GM18508 (cell line): ENCODE results near the gene ABCC11.

ENCODE experiments used
- ATAC-seq: cut with Tn5 transposase; IDR thresholded peaks from one replicate; pipeline ENCODE4 v1.9.1; 2021; ENCODE audit warnings: moderate number of reproducible peaks; ENCODE audit not compliant: insufficient read depth, unreplicated experiment

The ABCC11 gene

DNA sequence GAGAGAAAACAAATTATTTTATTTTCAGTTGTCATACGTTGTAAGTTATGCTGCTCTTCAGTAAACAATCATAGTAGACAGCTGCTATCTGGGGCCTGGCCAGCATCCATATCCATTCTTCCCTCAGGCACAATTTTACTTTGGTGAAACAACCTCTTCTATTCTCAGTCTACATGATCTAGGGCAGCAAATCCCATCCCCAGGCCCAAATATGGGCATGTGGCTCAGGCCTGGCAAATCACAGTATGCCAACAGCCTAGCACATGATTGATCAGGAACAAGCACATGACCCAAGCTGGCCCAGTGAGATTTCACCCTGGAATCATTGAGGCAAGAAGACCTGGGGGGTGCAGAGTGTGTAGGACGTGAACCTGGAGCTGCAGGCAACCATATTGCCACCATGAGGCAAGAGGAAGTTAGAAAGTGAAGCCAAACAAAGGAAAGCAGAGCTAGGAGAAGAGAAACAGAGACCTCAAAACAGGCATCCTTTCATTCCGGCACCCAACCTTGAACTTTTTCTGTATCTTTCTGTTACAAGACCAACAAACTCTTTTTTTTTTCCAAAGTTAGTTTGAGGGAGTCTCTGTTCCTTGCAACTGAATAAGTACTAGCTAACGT lies 81.3 kb downstream of the ABCC11 start:
- no peak for ATAC-seq

DNA sequence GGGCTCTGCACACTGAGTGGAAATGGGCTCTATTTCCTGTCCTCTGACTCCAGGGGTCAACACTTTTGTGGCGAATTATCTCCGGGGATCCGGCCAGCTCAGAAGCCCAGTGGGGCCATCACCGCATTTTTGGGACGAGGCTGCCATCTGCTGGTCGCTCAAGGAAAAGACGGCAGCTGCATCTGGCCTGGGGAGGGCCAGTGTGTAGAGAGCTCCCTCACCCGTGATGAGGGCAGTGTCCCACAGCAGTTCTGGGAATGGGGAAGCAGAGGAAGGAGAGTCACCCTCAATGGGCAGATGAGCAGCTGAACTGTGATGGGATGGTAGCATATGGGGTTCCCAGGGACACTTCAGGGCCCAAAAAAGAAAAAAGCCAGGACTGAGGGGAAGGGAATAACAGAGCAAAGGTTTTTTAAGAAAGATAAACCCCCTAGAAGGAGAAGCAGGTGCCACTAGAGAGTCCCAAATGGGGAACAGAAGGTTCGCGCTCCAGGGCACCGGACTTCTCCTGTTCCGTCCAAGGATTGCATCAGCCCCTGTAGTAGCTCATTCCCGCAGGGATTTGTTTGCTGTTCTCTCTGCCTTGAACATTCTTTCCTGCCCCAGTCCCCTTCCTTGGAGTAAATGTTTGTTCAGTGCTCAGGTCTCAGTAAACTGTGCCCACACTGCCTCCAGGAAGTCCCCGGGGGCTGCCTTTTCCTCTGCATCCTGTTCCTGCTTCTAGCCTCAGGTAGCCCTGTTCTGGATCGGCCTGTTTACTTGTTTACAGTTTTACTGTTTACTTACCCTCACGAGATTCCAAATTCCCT lies 82.2 kb downstream of the ABCC11 start:
- no peak for ATAC-seq

- ATAC-seq: no peak
These were observed 84.4 kb downstream of the ABCC11 start for GRCh38 chr16:48162839-48163410.

DNA sequence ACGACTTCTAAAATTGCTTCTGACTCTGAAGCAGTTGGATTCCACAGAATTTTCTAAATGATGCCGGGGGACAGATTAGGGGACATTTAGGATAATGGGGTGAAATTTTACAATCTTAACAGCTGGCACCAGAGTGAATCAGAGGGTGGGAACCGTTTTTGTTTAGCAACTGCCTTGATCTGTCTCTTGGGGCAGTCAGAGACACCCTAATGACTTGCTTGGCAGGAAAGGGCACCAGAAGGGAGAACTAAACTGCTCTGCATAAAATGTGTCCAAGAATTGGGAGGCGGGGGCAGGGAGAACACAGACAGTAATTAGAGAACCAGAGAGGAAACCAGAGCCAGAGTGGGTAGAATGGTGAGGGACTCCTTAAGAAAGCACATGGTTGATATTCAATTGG lies 85.4 kb downstream of the ABCC11 start:
- no peak for ATAC-seq

DNA sequence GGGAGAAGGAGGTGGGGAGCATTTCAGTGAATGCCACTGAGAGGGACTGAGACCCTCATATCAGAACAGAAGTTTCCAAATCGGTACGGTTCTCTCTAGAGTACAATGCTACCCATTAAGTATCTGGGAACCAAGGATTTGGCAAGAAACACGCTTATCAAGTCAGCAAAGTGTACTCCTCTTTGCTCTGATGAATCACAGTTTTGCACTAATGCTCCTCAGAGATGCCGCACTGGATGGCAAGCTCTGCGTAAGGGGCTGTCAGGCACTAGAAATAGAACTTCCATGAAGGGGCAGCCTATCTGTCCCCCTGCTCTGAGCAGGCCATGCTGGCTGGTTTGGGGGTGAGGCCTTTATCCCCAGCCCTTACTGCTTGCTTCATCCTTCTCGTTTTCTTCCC lies 86.8 kb downstream of the ABCC11 start:
- ATAC-seq: no peak

- ATAC-seq: peak; percentile 74
These were observed 89.0 kb downstream of the ABCC11 start for GRCh38 chr16:48158296-48158695.

DNA sequence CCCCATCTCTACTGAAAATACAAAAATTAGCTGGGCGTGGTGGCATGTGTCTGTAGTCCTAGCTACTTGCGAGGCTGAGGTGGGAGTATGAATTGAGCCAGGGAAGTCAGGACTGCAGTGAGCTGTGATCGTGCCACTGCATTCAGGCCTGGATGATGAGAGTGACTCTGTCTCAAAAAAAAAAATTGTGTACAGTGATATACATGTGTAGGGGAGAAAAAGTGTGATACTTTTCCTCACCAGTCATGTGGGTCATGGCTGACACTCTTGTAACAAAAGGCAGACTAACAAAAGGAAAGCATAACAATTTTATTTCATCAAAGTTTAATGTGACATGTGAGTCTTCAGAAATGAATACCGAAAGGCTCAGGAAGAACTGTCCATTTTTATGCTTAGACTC lies 89.5 kb downstream of the ABCC11 start:
- ATAC-seq: no peak

DNA sequence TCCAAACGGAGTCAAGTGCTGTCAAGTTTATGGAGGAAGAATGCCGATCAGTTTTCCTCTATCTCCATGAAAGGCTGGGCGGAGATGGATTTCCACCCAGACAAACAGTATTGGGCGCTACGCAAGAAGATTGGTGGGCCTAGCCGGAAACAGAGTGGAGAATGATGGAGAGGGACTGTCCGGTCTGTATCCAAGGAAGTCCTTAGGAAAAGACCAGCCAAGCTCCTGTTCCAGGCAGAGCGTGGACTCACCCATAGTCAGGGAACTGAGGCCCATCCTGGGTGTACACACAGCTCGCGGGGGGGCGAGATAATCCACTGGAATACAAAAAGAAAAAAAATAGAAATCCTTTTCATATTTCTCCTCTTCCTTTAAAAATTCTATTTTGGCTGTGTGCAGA lies 90.0 kb downstream of the ABCC11 start:
- ATAC-seq: no peak

- no peak for ATAC-seq
These were observed 90.5 kb downstream of the ABCC11 start for GRCh38 chr16:48156790-48157209.

DNA sequence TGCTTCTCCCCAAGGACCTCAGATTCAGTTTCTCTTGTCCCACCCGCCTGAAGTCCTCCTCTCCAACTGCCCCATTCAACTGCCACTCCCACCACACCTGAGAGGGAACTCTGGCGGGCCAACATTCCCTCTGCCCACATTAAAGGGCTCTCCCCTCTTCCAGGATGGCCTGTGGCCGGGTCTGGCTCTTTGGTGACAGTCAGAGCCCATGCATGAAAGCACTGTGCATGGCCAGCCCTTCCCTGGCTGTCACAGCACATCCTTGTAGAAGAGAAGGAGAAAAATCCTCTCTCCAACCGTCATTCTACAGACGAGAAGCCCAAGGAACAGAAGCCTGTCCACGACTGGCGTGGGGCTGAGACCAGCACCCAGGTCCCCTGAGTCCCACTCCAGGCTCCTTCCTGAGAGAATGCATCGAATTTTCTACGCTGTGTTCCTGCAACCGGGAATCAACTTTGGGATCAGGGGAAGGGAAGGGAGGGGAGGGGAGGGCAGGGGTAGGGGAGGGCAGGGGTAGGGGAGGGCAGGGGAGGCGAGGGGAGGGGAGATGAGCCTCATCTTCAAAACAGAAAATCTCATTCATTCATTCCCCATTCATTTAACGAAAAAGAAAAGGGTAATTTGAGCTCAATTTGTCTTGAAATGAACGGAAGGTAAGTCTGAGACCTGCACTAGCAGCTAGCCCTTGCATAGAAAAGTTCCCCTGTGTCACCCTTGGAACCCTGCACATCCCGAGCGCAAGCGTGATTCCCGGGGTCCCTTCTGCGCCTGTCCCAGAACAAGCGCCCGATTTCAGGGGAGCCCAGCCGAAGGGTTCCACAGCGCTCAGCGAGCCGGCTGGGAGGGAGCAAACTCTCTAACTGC lies 91.2 kb downstream of the ABCC11 start, which contains the start of gene ABCC12:
TSS of gene ABCC12 (minus strand) at position 68 of the 864 bp plus-strand sequence. CDS start 9,569 bp downstream, outside the sequence.
- ATAC-seq: no peak

DNA sequence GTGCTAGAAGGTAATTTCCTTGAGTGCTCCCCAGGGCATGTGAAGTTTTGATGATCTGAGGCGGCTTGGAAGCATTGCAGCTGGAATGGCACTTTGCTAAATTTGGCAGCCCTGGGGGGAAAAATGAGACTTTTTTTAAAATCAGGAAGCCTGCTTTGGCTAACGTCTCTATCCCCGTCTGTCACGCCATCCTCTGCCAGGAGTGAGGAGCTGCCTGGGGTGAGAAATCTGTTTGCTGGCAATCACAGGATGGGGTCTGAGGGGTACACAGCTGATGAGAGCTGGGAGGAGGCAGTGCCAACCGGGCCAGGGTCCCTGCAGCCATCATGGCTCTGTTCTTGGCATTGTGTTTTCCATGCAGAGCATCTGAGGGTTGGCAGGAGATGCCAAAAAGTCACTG lies 93.6 kb downstream of the ABCC11 start:
- ATAC-seq: no peak

DNA sequence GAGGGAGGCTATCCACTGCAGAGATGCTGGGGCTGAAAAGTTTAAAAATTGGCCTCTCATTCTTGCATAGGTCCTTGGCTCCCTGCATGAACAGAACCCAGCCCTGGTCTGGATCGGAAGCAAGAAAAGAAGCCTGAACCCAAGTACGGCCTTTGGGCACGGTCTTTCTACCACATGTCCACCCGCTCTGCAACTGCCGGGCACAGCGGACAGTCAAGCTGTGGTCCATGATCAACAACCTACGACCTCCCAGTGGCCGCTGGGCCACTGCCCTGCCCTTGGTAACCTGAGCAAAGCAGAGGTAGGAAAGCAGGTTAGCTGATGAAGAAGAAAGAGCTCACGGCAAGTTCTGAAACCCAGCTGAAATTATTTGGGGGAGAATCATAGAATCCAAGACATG lies 95.1 kb downstream of the ABCC11 start:
- ATAC-seq: no peak

DNA sequence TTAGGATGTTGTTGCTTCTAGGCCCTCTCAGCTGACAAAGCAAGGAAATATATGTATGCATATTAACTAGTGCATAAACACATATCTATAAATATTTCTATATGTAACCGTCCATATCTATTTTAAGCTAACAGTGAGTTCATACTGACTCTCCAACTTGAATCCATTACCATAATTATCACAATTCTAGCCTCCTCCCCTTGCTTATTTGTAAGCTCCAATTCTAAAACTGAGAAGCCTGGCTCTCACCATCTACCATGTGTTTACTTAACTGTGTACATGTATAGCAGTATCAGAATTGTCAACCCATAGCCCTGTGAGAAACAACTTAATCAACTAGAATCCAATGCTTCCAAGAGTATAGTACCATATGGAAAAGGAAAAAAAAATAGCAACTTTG lies 96.6 kb downstream of the ABCC11 start:
- no peak for ATAC-seq

- ATAC-seq: no peak
These were observed 100.6 kb downstream of the ABCC11 start for GRCh38 chr16:48146710-48147109.

DNA sequence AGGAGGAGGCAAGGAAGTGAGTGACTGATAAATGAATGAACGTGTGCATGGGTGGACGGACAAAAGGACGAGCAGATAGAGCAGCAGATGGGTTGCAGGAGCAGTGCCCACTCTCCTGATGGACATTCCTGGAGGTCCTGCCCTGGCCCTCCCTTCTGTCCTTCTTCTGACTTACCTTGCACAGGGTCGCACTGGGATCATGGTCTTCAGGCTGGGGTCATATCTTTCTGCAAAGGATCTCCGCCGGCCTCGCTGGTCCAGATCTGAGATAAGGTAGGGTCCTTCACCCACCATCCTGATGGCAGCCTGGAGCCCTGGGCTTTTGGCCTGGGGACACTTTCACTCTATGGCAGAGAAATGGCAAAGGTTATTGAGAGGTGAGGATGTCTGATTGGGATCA lies 101.2 kb downstream of the ABCC11 start:
- no peak for ATAC-seq

DNA sequence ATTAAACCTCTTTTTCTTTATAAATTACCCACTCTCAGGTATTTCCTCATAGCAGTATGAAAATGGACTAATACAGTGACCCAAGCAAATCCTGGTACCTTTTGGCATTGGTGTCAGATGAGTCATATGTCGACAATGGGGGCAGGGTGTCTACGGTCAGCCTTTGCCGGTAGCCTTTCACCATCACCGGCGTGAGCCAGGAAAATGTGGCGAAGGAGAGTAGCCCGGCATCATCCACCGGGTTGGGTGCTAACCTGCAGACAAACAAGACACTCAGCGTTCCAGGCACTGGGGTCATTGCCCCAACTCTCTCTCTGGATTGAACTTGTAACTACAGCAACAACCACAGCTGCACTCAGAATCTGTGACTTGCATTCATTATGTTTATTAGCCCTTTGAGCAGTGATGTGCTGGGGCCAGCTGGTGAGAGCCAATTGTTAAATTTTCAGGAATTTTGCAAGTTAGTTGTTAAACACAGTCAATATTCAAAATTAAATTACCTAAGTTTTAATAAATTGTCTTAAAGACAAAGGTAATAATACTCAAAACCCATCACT lies 103.4 kb downstream of the ABCC11 start:
- no peak for ATAC-seq

DNA sequence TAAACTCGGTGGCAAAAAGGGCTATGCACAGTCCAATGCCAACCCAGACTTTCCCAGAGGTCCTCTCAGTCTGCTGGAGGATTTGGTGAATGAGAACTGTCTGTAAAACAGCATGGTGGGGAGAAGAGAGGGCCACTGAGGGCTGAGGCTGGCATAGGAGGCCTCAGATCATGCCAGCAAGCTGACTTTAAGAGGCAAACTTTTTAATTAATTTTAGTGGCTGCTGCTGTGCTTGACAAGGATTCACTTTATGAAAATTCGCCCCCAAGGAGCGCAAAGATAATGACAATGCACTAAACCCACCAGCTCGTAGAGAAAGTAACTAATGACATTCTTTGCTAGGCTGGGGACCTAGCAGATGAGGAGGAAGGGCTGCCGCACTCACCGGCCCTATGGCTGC lies 106.5 kb downstream of the ABCC11 start:
- no peak for ATAC-seq

DNA sequence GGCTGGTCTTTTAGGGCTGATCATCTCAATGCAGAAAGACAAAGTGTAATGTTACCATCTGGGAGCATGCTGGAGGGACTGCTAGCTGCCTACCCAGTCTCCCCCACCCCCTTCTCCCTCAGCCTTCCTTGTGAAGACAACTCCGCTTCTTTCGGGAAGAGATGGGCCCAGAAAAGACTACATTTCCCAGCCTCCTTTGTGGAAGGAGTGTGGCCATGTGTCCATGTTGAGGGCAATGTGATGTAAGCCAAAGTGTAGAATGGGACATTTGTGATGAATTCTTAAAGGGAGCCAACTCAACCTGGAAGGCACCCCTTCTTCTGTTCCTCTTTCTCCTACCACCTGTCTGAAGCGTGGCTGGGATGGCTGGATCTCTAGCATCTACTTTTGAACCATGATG lies 107.8 kb downstream of the ABCC11 start:
- ATAC-seq: no peak

GRCh38 chr16:48138543-48138942 lies 108.8 kb downstream of the ABCC11 start:
- ATAC-seq: no peak

DNA sequence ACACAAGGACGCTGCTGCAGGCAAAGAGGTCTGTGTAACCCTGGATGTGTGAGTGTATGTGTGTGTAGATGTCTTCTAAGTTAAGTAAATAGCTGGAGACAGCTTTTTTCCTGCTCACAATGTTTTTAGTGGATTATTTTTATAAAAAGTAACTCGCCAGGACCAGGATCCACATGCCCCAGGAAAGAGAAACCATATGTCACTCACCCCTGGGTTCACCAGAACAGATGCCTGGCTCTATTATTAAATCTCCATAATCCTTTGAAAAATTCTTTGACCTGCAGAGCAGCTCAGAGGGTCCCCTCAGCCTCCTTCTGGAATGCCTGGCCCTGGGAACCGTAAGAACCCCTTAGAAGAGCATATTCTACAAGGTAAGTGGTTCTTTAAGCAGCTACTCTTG lies 109.5 kb downstream of the ABCC11 start:
- no peak for ATAC-seq
